Activated naive CD4-positive, alpha-beta T cell treated with anti-CD3 and anti-CD28 coated beads, Interleukin-2, amount 10 ng/mL, durations not matched to agents 7 days and 5 days (primary cell): ENCODE measurements around the gene SMCHD1.
A peak's percentile ranks its signal among the peaks of the same experiment; 100 is the strongest.
"Not testable (repeated sequence)": the region's sequence is repeated elsewhere in the genome, so short reads cannot be mapped to it uniquely, and the experiment has no call there.

Experiments
- CTCF ChIA-PET: fragments of 350-600 bp; sonication (Branson Sonifier 250); formaldehyde crosslinking; loops from one replicate; lab custom pipeline; 2021; ENCODE audit warnings: antibody characterized with exemption; lab: Charles Lee
- DNase-seq: peaks from one replicate; pipeline ENCODE4 v3.0.0-alpha.2; 2020
- H3K27ac Mint-ChIP-seq: one replicate; pipeline ENCODE4 v1.8.0; 2021; ENCODE audit warnings: mild to moderate bottlenecking, moderate library complexity, mixed read lengths
- H3K27me3 Mint-ChIP-seq: one replicate; pipeline ENCODE4 v1.8.0; 2021; ENCODE audit warnings: mild to moderate bottlenecking, mixed read lengths
- H3K36me3 Mint-ChIP-seq: one replicate; pipeline ENCODE4 v1.8.0; 2021; ENCODE audit warnings: mixed read lengths
- H3K4me1 Mint-ChIP-seq: one replicate; pipeline ENCODE4 v1.8.0; 2021; ENCODE audit warnings: mixed read lengths
- H3K4me3 Mint-ChIP-seq: one replicate; pipeline ENCODE4 v1.8.0; 2021; ENCODE audit warnings: mild to moderate bottlenecking, moderate library complexity, mixed read lengths
- H3K9me3 Mint-ChIP-seq: one replicate; pipeline ENCODE4 v1.8.0; 2021; ENCODE audit warnings: mixed read lengths

SMCHD1 gene

DNA sequence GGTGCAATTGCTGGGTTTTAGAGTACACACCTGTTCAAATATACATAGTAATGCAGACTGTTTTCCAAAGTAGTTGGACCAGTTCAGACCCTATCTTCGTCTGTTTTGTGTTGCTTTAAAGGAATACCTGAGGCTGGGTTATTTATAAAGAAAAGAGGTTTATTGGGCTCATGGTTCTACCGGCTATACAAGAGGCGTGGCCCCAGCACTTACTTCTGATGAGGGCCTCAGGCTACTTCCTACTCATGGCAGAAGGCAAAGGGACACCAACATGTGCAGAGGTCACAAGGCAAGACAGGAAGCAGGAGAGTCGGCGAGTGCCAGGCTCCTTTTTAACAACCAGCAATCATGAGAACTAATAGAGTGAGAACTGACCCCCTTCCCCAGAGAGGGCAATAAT is 169.3 kb downstream of the SMCHD1 start:
- Mint-ChIP-seq H3K9me3 (no peaks in the 10 kb centered on the region), H3K27me3 (peaks cover 35% of the 10 kb centered on the region), H3K27ac (no peak overlapping the region), H3K4me1 (no peaks in the 10 kb centered on the region), H3K4me3 (no peak overlapping the region), H3K36me3 (no peaks in the 10 kb centered on the region)
- CTCF ChIA-PET = no interaction called here
- DNase-seq = no peak

DNA sequence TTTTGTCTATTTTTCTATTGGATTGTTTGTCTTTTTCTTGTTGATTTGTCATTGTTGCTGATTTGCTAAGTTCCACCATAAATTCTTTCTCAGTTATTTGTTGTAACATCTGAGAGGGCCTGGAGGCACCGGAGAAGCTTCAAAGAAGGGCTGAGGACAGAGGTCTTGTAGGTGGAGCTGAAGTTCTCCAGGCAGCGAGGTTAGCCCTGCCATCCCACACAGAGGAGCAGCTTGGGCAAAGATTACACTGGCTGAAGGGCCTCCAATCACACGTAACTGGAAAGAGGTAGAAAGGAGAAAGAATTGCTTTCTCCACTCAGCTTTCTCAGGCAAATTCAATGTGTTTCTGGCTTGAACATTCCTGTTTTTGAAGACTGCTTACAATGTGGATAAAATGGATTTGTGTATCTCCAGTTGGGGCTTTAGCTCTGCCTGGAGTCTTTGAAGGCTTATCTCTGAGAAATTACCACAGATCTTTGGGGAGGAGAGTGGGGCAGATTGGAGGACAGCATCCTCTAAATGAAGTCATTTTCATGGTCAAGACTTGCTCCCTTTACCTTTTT is 170.2 kb downstream of the SMCHD1 start:
- DNase-seq = no peak
- H3K27ac Mint-ChIP-seq = no peak overlapping the region
- H3K36me3 Mint-ChIP-seq = no peaks in the 10 kb centered on the region
- no peaks in the 10 kb centered on the region for H3K9me3 Mint-ChIP-seq
- CTCF ChIA-PET = interaction anchor here (0.9 kb wide), 1 partner anchor 18 kb away, joined by 3 read pairs; no protein-coding TSS in a partner anchor
- H3K27me3 Mint-ChIP-seq = peaks cover 30% of the 10 kb centered on the region
- no peak overlapping the region for H3K4me3 Mint-ChIP-seq
- no peaks in the 10 kb centered on the region for H3K4me1 Mint-ChIP-seq

- no peak for DNase-seq
- H3K27ac Mint-ChIP-seq = no peak overlapping the region
- no peak overlapping the region for H3K4me3 Mint-ChIP-seq
- H3K9me3 Mint-ChIP-seq = no peaks in the 10 kb centered on the region
- CTCF ChIA-PET = no interaction called here
- H3K4me1 Mint-ChIP-seq = no peaks in the 10 kb centered on the region
- no peaks in the 10 kb centered on the region for H3K36me3 Mint-ChIP-seq
- peaks cover 22% of the 10 kb centered on the region for H3K27me3 Mint-ChIP-seq
Observed at GRCh38 chr18:2826581-2826980, 171.1 kb downstream of the SMCHD1 start.

GRCh38 chr18:2827061-2827460 is 171.5 kb downstream of the SMCHD1 start:
- Mint-ChIP-seq H3K4me3 (no peak overlapping the region), H3K9me3 (no peaks in the 10 kb centered on the region), H3K4me1 (no peaks in the 10 kb centered on the region), H3K27me3 (peaks cover 20% of the 10 kb centered on the region), H3K27ac (no peak overlapping the region), H3K36me3 (no peaks in the 10 kb centered on the region)
- CTCF ChIA-PET = no interaction called here
- no peak for DNase-seq

- H3K27me3 Mint-ChIP-seq, H3K4me3 Mint-ChIP-seq, DNase-seq, H3K36me3 Mint-ChIP-seq, H3K27ac Mint-ChIP-seq, H3K4me1 Mint-ChIP-seq: not testable (repeated sequence)
- CTCF ChIA-PET = interaction anchor here (1.2 kb wide), 1 partner anchor 10 kb away, joined by 3 read pairs; no protein-coding TSS in a partner anchor
- peaks cover 18% of the 10 kb centered on the region for H3K9me3 Mint-ChIP-seq
Observed at GRCh38 chr18:2836118-2836517, 180.6 kb downstream of the SMCHD1 start.

- H3K4me1 Mint-ChIP-seq, CTCF ChIA-PET, H3K27ac Mint-ChIP-seq, H3K4me3 Mint-ChIP-seq, H3K36me3 Mint-ChIP-seq, DNase-seq: not testable (repeated sequence)
- H3K9me3 Mint-ChIP-seq = peaks cover 18% of the 10 kb centered on the region
- H3K27me3 Mint-ChIP-seq = peaks cover 13% of the 10 kb centered on the region
Observed at GRCh38 chr18:2837290-2837689, 181.8 kb downstream of the SMCHD1 start.

DNA sequence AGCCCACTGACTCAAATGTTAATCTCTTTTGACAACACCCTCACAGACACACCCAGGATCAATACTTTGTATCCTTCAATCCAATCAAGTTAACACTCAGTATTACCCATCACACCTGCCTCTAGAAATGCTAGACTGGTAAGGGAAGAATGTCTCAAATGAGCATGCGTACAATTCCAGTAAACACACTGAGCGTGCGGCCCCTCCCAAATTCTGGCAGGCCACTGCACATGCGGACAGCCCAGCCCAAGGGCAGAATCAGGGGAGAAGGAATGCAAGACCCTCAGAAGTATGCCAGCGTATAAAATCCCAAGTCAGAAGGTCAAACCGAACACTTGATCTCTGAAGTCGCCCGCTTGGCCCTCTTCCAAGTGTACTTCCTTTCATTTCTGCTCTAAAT is 183.7 kb downstream of the SMCHD1 start:
- no peak overlapping the region for H3K27ac Mint-ChIP-seq
- H3K36me3 Mint-ChIP-seq = no peaks in the 10 kb centered on the region

GRCh38 chr18:2840521-2840920 is 185.0 kb downstream of the SMCHD1 start:
- no peaks in the 10 kb centered on the region for H3K4me1 Mint-ChIP-seq
- no peak overlapping the region for H3K4me3 Mint-ChIP-seq
- H3K27me3 Mint-ChIP-seq = peaks cover 9% of the 10 kb centered on the region
- H3K9me3 Mint-ChIP-seq = peaks cover 15% of the 10 kb centered on the region
- CTCF ChIA-PET = no interaction called here
- H3K27ac Mint-ChIP-seq = no peak overlapping the region
- DNase-seq = no peak
- H3K36me3 Mint-ChIP-seq = no peaks in the 10 kb centered on the region

More for the DNA sequence above, 183.7 kb downstream of the SMCHD1 start:
- H3K27me3 Mint-ChIP-seq = peaks cover 9% of the 10 kb centered on the region
- H3K9me3 Mint-ChIP-seq = peaks cover 18% of the 10 kb centered on the region
- no peaks in the 10 kb centered on the region for H3K4me1 Mint-ChIP-seq
- no peak overlapping the region for H3K4me3 Mint-ChIP-seq
- CTCF ChIA-PET = no interaction called here
- DNase-seq = no peak

DNA sequence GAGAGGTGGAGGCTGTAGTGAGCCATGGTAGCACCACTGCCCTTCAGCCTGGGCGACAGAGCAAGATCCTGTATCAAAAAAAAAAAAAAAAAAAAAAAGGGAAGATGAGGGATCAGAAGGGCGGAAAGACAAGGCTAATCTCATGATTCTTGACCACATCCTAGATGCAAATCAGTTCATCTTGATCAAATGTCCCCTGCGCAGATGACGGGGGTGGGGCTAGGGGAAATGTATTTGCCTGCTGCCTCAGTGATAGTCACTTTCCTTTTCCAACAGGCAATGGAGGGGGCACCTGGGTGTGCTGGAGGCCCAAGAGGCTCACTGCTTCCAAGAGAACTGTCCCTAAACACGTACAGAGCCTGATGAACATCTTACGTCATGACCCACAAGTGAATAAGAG is 187.6 kb downstream of the SMCHD1 start:
- Mint-ChIP-seq H3K27ac (no peak overlapping the region), H3K27me3 (peaks cover 9% of the 10 kb centered on the region), H3K36me3 (no peaks in the 10 kb centered on the region), H3K4me3 (no peak overlapping the region), H3K4me1 (peaks cover 11% of the 10 kb centered on the region), H3K9me3 (peaks cover 4% of the 10 kb centered on the region)
- DNase-seq = no peak
- CTCF ChIA-PET = no interaction called here

DNA sequence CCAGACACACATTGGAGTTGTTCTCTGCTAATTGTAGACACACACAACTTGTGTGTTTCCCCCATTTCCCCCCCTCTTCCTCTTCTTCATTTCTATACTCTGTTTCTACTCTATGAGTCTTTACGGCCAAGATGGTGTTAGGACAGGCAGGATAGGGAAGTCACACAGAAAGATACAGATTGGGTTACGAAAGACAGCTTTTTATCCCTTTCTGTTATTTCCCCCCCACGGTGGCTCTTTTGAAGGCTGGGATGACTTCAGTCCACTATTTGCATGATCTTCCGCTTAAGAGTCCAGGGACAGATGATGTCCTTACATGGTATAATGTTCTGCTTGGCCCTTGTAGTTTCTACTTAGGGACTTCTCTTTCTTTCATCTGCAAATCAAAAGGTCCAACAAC is 189.6 kb downstream of the SMCHD1 start:
- H3K27me3 Mint-ChIP-seq = peaks cover 9% of the 10 kb centered on the region
- H3K27ac Mint-ChIP-seq = no peak overlapping the region

DNA sequence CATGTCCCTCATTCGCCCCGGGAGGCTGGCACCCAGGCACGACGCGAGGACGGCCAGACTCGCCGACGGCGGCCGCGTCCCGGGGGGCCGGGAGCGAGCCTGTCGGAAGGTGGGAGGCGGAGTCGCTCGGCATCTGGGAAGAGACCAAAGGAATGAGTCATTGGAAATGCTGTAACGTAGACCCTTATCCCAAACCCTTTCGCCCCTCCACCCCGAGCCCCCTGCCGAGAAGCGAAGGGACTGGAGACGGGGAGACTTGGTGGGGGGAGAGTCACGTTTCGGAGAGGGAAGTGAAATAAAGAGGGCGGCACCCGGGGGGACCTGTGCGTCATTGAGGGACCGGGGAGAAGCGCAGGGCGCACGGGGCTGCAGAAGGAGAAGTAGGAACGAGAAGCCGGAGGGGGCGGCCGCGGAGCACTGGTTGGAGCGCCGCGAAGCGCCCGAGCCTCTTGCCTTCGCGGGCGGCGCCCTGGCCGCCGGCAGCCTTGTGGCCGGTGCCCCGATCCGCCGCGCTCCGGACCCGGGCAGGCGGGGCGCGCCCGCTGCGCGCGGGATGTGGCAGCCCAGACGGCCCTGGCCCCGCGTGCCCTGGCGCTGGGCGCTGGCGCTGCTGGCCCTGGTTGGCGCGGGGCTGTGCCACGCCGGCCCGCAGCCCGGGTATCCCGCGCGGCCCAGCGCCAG is 191.2 kb downstream of the SMCHD1 start, which contains the start of gene EMILIN2:
TSS of gene EMILIN2 (plus strand) at position 371 of the 681 bp plus-strand sequence. CDS start at position 554, 183 bp downstream.
- H3K4me1 Mint-ChIP-seq = peaks cover 18% of the 10 kb centered on the region

More for the DNA sequence above, 189.6 kb downstream of the SMCHD1 start:
- no peak for DNase-seq
- CTCF ChIA-PET = interaction anchor here (1.2 kb wide), 1 partner anchor 65 kb away, joined by 4 read pairs; no protein-coding TSS in a partner anchor
- no peaks in the 10 kb centered on the region for H3K9me3 Mint-ChIP-seq
- H3K4me1 Mint-ChIP-seq = peaks cover 18% of the 10 kb centered on the region
- no peaks in the 10 kb centered on the region for H3K36me3 Mint-ChIP-seq
- no peak overlapping the region for H3K4me3 Mint-ChIP-seq

DNA sequence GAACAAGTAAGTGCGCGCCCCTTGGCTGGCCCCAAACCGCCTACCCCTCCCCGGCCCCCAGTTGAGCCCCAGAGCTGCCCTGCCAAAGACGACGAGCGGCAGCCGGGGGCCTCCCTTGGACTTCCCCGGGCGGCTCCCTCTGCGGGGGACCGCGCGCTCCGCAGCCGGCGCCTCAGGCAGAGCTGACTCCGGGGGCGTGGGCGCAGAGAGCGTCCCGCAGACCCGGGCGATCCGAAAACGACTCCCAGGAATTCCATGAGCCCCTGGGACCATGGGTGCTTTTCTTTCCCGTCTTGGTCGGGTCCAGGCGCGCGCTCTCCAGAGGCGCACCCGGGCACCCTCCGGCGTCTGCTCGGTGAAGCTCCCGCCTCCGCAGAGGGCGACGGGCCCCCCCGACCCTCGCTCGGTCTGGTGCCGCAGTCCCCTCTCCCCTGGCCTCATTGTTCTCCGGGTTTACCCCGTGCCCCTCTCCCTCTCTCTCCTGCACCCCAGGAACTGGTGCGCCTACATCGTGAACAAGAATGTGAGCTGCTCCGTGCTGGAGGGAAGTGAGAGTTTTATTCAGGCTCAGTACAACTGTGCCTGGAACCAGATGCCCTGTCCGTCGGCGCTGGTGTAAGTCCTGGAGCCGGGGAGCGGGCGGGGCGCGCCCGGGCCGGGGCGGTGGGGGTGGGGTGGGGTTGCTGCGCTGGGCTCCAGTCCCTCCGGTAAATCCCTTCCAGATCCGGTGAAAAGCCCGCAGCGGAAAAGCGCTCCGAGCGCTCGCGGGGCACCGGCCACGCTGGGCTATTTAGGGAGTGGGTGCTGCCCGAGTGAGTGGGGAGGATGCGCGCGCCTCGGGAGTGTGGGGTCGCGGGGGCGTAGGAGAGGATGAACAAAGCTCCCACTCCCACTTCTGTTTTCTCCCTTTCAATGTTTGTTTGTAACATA is 192.1 kb downstream of the SMCHD1 start:
- CTCF ChIA-PET = interaction anchor here (0.7 to 1.1 kb wide), 3 partner anchors 52 to 399 kb away, joined by 3 read pairs; no protein-coding TSS in a partner anchor
- H3K27me3 Mint-ChIP-seq = peaks cover under 1% of the 10 kb centered on the region
- H3K4me1 Mint-ChIP-seq = peaks cover 18% of the 10 kb centered on the region
- DNase-seq = peak; percentile 38
- H3K9me3 Mint-ChIP-seq = no peaks in the 10 kb centered on the region
- H3K36me3 Mint-ChIP-seq = no peaks in the 10 kb centered on the region
- H3K4me3 Mint-ChIP-seq = peak overlapping the region; percentile 82
- H3K27ac Mint-ChIP-seq = no peak overlapping the region

More for the DNA sequence above, 191.2 kb downstream of the SMCHD1 start, which contains the start of gene EMILIN2:
- Mint-ChIP-seq H3K9me3 (no peaks in the 10 kb centered on the region), H3K36me3 (no peaks in the 10 kb centered on the region), H3K4me3 (peak within 1 kb of the TSS; percentile 82), H3K27ac (peak within 1 kb of the TSS; percentile 26), H3K27me3 (no peaks in the 10 kb centered on the region)
- CTCF ChIA-PET = interaction anchor here (1.2 kb wide), 2 partner anchors 10 to 66 kb away, joined by 3 to 4 read pairs; no protein-coding TSS in a partner anchor
- DNase-seq = peak; percentile 56

- Mint-ChIP-seq H3K27ac (no peak overlapping the region), H3K4me3 (peak overlapping the region; percentile 82), H3K27me3 (peaks cover 3% of the 10 kb centered on the region), H3K9me3 (no peaks in the 10 kb centered on the region), H3K36me3 (no peaks in the 10 kb centered on the region), H3K4me1 (peaks cover 18% of the 10 kb centered on the region)
- CTCF ChIA-PET = interaction anchor here (0.7 to 1.1 kb wide), 3 partner anchors 51 to 398 kb away, joined by 3 read pairs; no protein-coding TSS in a partner anchor
- DNase-seq = no peak
Observed at GRCh38 chr18:2848247-2849246, 193.0 kb downstream of the SMCHD1 start.
